ENCODE data around the gene FCRL4. TPM values are rescaled to one million over a fixed set of nuclear protein-coding genes. Genes with fewer than 3 reads are reported as not detected.

FCRL4 gene
- total and polyA plus RNA-seq, 2 of the 4 experiments (the other 2 are of a cell fraction), result not detected

- Histone ChIP-seq H3K9ac (ENCODE audit: low read depth, low read length) (no peak overlapping the region), H3K9me1 (ENCODE audit: insufficient read depth, low read length) (no peaks in the 10 kb centered on the region), H3K4me2 (ENCODE audit: low read depth, low read length) (no peak overlapping the region), H2BK20ac (ENCODE audit: low read depth, low read length) (no peak overlapping the region), H3K4me3 (ENCODE audit: insufficient read depth, low read depth, low read length) (no peak overlapping the region), H3K27ac (ENCODE audit: insufficient read depth, low read length) (no peak overlapping the region), H4K20me1 (ENCODE audit: insufficient read depth, low read length) (no peaks in the 10 kb centered on the region), H3K9me3 (ENCODE audit: control insufficient read depth, insufficient read depth, low read length) (no peaks in the 10 kb centered on the region), H3K23ac (ENCODE audit: low read depth, low read length) (no peak overlapping the region), H3K79me1 (ENCODE audit: low read depth in 1 of 2, low read length in 2 of 2) (no peaks in the 10 kb centered on the region), H3K4me1 (ENCODE audit: control insufficient read depth, insufficient read depth, low read length) (no peaks in the 10 kb centered on the region), H3K36me3 (ENCODE audit: control insufficient read depth, insufficient read depth, low read length) (no peaks in the 10 kb centered on the region), H4K5ac (ENCODE audit: low read depth, low read length) (no peak overlapping the region), H3K27me3 (ENCODE audit: control insufficient read depth, insufficient read depth, low read length) (no peaks in the 10 kb centered on the region), H2BK120ac (ENCODE audit: low read depth, low read length) (no peak overlapping the region), H2AK5ac (ENCODE audit: low read depth, low read length) (no peak overlapping the region), H3K56ac (ENCODE audit: extremely low read depth, insufficient read depth, low read length) (no peak overlapping the region), H3K4ac (ENCODE audit: low read depth, low read length) (no peak overlapping the region), H2BK15ac (ENCODE audit: low read depth, low read length) (no peak overlapping the region), H4K8ac (ENCODE audit: low read depth in 2 of 2, low read length in 2 of 2) (no peak overlapping the region), H3K18ac (ENCODE audit: low read depth, low read length) (no peak overlapping the region), H2AK9ac (replicated peaks; ENCODE audit: low read depth, low read length, poor library complexity) (no peak overlapping the region), H2BK5ac (ENCODE audit: low read depth, low read length, poor library complexity, severe bottlenecking) (no peak overlapping the region), H3K14ac (replicated peaks; ENCODE audit: low read depth, low read length) (no peak overlapping the region), H2AFZ (replicated peaks; ENCODE audit: low read length, poor library complexity) (no peak overlapping the region), H4K91ac (ENCODE audit: insufficient read depth, low read depth, low read length) (no peak overlapping the region)
- intact Hi-C loops (cut with micrococcal nuclease), result no loop called here
- DNase-seq (no peak), ATAC-seq (ENCODE audit: low read depth) (no peak)
- BruUV-seq (replicated peaks), result no TSS peak
- in situ Hi-C loops (cut with MboI; ENCODE audit: low sequenced_read_pairs), result no loop called here
- CTCF ChIA-PET, result no interaction called here
- TF ChIP-seq RCOR1 (IDR thresholded peaks at IDR 0.05; ENCODE audit: insufficient replicate concordance, low read length) (no peak), CHD1 (IDR thresholded peaks at IDR 0.05; ENCODE audit: low read depth, low read length) (no peak)
- dilution Hi-C loops (cut with HindIII; ENCODE audit: low sequenced_read_pairs, unreplicated experiment), result no loop called here
- POLR2A ChIA-PET (ENCODE audit: unreplicated experiment), result no interaction called here
- no CpG with 5 or more reads among the region's 1 CpG for WGBS, 2 experiments (ENCODE audit: extremely low coverage in 2 of 2, insufficient read length in 1 of 2)
Measured at GRCh38 chr1:157628773-157629172, 30.9 kb upstream of the FCRL4 start.

All from IMR-90 (cell line).